ENCODE data around the gene ANKRD29. TPM values are rescaled to one million over a fixed set of nuclear protein-coding genes. Genes with fewer than 3 reads are reported as not detected.
"Not testable (repeated sequence)": the region's sequence is repeated elsewhere in the genome, so short reads cannot be mapped to it uniquely, and the experiment has no call there.

Gene ANKRD29
- total and polyA plus RNA-seq, 2 donors (not counting 1 experiment from before 2014, with no cell fraction given) = 2.0 to 6.9 TPM

DNA sequence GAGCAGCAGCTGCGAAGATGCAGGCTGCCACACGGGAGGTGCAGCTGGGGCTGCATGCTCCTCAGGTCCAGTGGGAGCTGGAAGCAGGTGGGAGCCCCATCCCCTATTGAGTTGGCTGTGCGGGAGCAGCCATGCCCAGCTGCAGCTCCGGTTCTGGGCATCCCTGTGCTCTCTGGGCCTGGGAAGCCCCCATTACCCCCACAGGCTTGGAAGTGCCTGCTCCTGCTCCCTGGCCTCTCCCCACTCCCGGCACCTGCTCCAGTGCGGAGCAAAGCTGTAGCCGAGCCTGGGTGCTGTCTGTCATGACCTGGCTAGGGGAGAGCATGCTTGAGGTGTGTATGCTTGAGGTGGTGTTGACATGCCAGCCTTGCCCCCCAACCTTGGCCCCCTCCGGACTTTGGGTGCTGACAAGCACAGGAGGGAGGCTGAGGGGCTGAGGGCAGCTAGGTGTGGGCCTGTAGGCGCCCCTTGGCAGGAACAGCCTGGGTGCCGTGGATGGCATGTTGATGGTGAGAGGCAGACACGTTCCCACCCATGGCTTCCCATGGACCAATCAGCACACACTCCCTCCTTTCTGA lies 21.5 kb downstream of the ANKRD29 start:
- Histone ChIP-seq H3K4me1 (ENCODE audit: control insufficient read depth, extremely low read depth, insufficient read depth, low read length) (no peaks in the 10 kb centered on the region), H2AFZ (ENCODE audit: low read length) (no peak overlapping the region), H3K79me2 (ENCODE audit: control insufficient read depth, insufficient read depth, low read length) (no peaks in the 10 kb centered on the region), H3K4me3 (replicated peaks in 1 of 4; ENCODE audit: control extremely low read depth in 1 of 4, insufficient read depth in 1 of 4, low read depth in 3 of 4, low read length in 4 of 4) (no peak overlapping the region), H4K20me1 (ENCODE audit: control insufficient read depth, extremely low read depth, insufficient read depth, low read length) (no peaks in the 10 kb centered on the region), H3K4me2 (ENCODE audit: extremely low read depth, insufficient read depth, low read length) (no peak overlapping the region), H3K36me3 (ENCODE audit: control insufficient read depth, insufficient read depth, low read length) (no peaks in the 10 kb centered on the region), H3K9me3 (ENCODE audit: control insufficient read depth, insufficient read depth, low read depth, low read length) (no peaks in the 10 kb centered on the region), H3K9ac (ENCODE audit: insufficient read depth, low read length) (no peak overlapping the region), H3K27ac (ENCODE audit: insufficient read depth, low read length) (no peak overlapping the region), H3K27me3 (ENCODE audit: control insufficient read depth, insufficient read depth, low read length) (peaks cover 6% of the 10 kb centered on the region)
- DNase-seq (ENCODE audit: low read depth in 2 of 2) = no peak
- TF ChIP-seq, protein P1, sequence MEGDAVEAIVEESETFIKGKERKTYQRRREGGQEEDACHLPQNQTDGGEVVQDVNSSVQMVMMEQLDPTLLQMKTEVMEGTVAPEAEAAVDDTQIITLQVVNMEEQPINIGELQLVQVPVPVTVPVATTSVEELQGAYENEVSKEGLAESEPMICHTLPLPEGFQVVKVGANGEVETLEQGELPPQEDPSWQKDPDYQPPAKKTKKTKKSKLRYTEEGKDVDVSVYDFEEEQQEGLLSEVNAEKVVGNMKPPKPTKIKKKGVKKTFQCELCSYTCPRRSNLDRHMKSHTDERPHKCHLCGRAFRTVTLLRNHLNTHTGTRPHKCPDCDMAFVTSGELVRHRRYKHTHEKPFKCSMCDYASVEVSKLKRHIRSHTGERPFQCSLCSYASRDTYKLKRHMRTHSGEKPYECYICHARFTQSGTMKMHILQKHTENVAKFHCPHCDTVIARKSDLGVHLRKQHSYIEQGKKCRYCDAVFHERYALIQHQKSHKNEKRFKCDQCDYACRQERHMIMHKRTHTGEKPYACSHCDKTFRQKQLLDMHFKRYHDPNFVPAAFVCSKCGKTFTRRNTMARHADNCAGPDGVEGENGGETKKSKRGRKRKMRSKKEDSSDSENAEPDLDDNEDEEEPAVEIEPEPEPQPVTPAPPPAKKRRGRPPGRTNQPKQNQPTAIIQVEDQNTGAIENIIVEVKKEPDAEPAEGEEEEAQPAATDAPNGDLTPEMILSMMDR (conservative IDR thresholded peaks at IDR 0.05 in 1 of 2, IDR thresholded peaks at IDR 0.05 in 1 of 2; ENCODE audit: low read depth in 1 of 2, low read length in 2 of 2) = no peak
- TF ChIP-seq EZH2 (IDR thresholded peaks at IDR 0.05; ENCODE audit: low read length, missing control alignments) = no peak

DNA sequence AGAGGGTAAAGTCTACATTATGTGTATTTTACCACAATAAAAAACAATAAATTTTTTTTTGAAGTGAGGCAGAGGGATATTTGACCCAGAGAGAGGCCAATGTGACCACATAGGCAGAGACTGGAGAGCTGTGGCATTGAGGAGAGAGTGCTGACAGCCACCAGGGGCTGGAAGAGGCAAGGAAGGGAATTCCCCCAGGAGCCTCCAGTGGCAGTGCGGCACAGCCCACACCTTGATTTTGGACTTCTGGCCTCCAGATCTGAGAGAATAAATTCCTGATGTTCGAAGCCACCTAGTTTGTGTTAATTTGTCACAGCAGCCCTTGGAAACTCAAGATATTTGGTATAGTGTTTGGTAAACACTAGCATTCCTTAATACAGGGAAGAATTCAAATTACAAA lies 22.7 kb downstream of the ANKRD29 start:
- Histone ChIP-seq H3K9me3 (ENCODE audit: control insufficient read depth, insufficient read depth, low read depth, low read length) (no peaks in the 10 kb centered on the region), H3K27me3 (ENCODE audit: control insufficient read depth, insufficient read depth, low read length) (peaks cover 6% of the 10 kb centered on the region), H2AFZ (ENCODE audit: low read length) (no peak overlapping the region), H3K27ac (ENCODE audit: insufficient read depth, low read length) (no peak overlapping the region), H3K79me2 (ENCODE audit: control insufficient read depth, insufficient read depth, low read length) (no peaks in the 10 kb centered on the region), H3K4me3 (replicated peaks in 1 of 4; ENCODE audit: control extremely low read depth in 1 of 4, insufficient read depth in 1 of 4, low read depth in 3 of 4, low read length in 4 of 4) (no peak overlapping the region), H3K4me1 (ENCODE audit: control insufficient read depth, extremely low read depth, insufficient read depth, low read length) (no peaks in the 10 kb centered on the region), H3K36me3 (ENCODE audit: control insufficient read depth, insufficient read depth, low read length) (no peaks in the 10 kb centered on the region), H3K9ac (ENCODE audit: insufficient read depth, low read length) (no peak overlapping the region), H3K4me2 (ENCODE audit: extremely low read depth, insufficient read depth, low read length) (no peak overlapping the region), H4K20me1 (ENCODE audit: control insufficient read depth, extremely low read depth, insufficient read depth, low read length) (no peaks in the 10 kb centered on the region)
- TF ChIP-seq, protein P1 (conservative IDR thresholded peaks at IDR 0.05 in 1 of 2, IDR thresholded peaks at IDR 0.05 in 1 of 2; ENCODE audit: low read depth in 1 of 2, low read length in 2 of 2) = peak in 1 of 2 donors; percentile 38
- no peak for TF ChIP-seq EZH2 (IDR thresholded peaks at IDR 0.05; ENCODE audit: low read length, missing control alignments)
- DNase-seq (ENCODE audit: low read depth in 2 of 2) = no peak

DNA sequence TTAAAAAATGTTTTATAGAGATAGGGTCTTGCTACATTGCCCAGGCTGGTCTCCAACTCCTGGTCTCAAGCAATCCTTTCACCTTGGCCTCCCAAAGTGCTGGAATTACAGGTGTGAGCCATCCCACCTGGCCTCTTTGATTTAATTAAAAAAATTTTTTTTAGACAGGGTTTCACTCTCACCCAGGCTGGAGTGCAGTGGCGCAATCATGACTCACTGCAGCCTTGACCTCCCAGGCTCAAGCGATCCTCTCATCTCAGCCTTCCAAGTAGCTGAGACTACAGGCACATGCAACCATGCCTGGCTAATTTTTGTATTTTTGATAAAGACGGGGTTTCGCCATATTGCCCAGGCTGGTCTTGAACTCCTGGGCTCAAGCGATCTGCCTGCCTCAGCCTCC lies 26.3 kb downstream of the ANKRD29 start:
- peak in 1 of 2 donors; percentile 23 for DNase-seq (ENCODE audit: low read depth in 2 of 2)
- H3K4me2 ChIP-seq (ENCODE audit: extremely low read depth, insufficient read depth, low read length); H3K4me1 ChIP-seq (ENCODE audit: control insufficient read depth, extremely low read depth, insufficient read depth, low read length); H3K36me3 ChIP-seq (ENCODE audit: control insufficient read depth, insufficient read depth, low read length); H4K20me1 ChIP-seq (ENCODE audit: control insufficient read depth, extremely low read depth, insufficient read depth, low read length); H3K4me3 ChIP-seq (replicated peaks in 1 of 4; ENCODE audit: control extremely low read depth in 1 of 4, insufficient read depth in 1 of 4, low read depth in 3 of 4, low read length in 4 of 4); H3K79me2 ChIP-seq (ENCODE audit: control insufficient read depth, insufficient read depth, low read length); H3K27me3 ChIP-seq (ENCODE audit: control insufficient read depth, insufficient read depth, low read length); H2AFZ ChIP-seq (ENCODE audit: low read length); H3K9me3 ChIP-seq (ENCODE audit: control insufficient read depth, insufficient read depth, low read depth, low read length); H3K27ac ChIP-seq (ENCODE audit: insufficient read depth, low read length); H3K9ac ChIP-seq (ENCODE audit: insufficient read depth, low read length): not testable (repeated sequence)

All from fibroblast of lung (primary cell).